Gastrocnemius medialis (tissue), 4 donors: Measurements from ENCODE around the gene ARHGAP24. TPM values are rescaled to one million over a fixed set of nuclear protein-coding genes. Genes with fewer than 3 reads are reported as not detected.

Source experiments
- ATAC-seq, 2 donors: fragments of 150-250 bp; one replicate each; pipeline ENCODE4 v1.9.1; 2016
- DNase-seq, 2 donors: peaks; one replicate each; pipeline ENCODE4 v3.0.0-alpha.2; 2019
- H3K27ac ChIP-seq, 4 donors: fragments of 200-600 bp; sonication (generic); 1 replicate in 1 of 4; 2 replicates in 3 of 4; pipeline ENCODE4 v1.5.1; 2016 to 2018; ENCODE audit warnings: mild to moderate bottlenecking in 2 of 4, moderate library complexity in 1 of 4
- H3K27me3 ChIP-seq, 3 donors: fragments of 200-600 bp; sonication (generic) in 2 of 3; 1 replicate in 1 of 3; 2 replicates in 2 of 3; pipeline versions ENCODE4 v1.5.1 to v1.6.0; 2016 to 2019; ENCODE audit warnings: mild to moderate bottlenecking in 1 of 3, moderate library complexity in 1 of 3
- H3K36me3 ChIP-seq, 2 donors: fragments of 200-600 bp; sonication (generic) in 1 of 2; one replicate each; pipeline ENCODE4 v1.5.1; 2017 to 2018
- H3K4me1 ChIP-seq, 2 donors: fragments of 200-600 bp; sonication (generic) in 1 of 2; one replicate each; pipeline ENCODE4 v1.5.1; 2016 to 2017; ENCODE audit warnings: mild to moderate bottlenecking in 2 of 2
- H3K4me3 ChIP-seq, 4 donors: fragments of 200-600 bp; sonication (generic) in 3 of 4; 1 replicate in 1 of 4; 2 replicates in 3 of 4; pipeline ENCODE4 v1.5.1; 2016 to 2019; ENCODE audit warnings: mild to moderate bottlenecking in 2 of 4
- H3K9me3 ChIP-seq, 3 donors: fragments of 200-600 bp; sonication (generic) in 2 of 3; 1 replicate in 1 of 3; 2 replicates in 2 of 3; pipeline ENCODE4 v1.5.1; 2016 to 2019
- POLR2A ChIP-seq, 2 donors: fragments of 450-650 bp; IDR thresholded peaks; one replicate each; pipeline ENCODE4 v1.6.1; 2017; ENCODE audit warnings: antibody characterized with exemption in 2 of 2, mild to moderate bottlenecking in 2 of 2, moderate library complexity in 2 of 2
- in situ Hi-C, 4 donors: fragments of 200-750 bp; cut with MboI; loops; one replicate each; pipeline versions ENCODE4 v1.15.0 to v1.8.0; 2017; ENCODE audit warnings: low sequenced_read_pairs in 4 of 4
- intact Hi-C: fragments of 100-400 bp; cut with DNase I; formaldehyde crosslinking; loops from one replicate; pipeline ENCODE4 v1.15.1; 2023; ENCODE audit warnings: low total_unique reads
- total RNA-seq, 4 donors: library from RNA; depleted of rRNA; stranded (reverse); fragments of >200 nt; gene quantifications; one replicate each; pipeline versions ENCODE4 v1.1.0 to v1.2.3, GENCODE V29; 2016
- TF ChIP-seq, protein P1 (sequence below), 5 experiments: fragments of 450-650 bp in 3 of 5; fragments of 200-600 bp in 2 of 5; sonication (generic) in 2 of 5; IDR thresholded peaks in 4 of 5; conservative IDR thresholded peaks in 1 of 5; 1 replicate in 4 of 5; 2 replicates in 1 of 5; pipeline ENCODE4 v1.5.1; 2016 to 2019; ENCODE audit warnings: antibody characterized with exemption in 5 of 5, mild to moderate bottlenecking in 3 of 5, moderate library complexity in 3 of 5

ARHGAP24 gene
- total RNA-seq, 4 donors from 2014 or later = 2.8 to 7.8 (median 5.3) TPM

- no peak for TF ChIP-seq POLR2A (IDR thresholded peaks at IDR 0.05)
- TF ChIP-seq, protein P1, sequence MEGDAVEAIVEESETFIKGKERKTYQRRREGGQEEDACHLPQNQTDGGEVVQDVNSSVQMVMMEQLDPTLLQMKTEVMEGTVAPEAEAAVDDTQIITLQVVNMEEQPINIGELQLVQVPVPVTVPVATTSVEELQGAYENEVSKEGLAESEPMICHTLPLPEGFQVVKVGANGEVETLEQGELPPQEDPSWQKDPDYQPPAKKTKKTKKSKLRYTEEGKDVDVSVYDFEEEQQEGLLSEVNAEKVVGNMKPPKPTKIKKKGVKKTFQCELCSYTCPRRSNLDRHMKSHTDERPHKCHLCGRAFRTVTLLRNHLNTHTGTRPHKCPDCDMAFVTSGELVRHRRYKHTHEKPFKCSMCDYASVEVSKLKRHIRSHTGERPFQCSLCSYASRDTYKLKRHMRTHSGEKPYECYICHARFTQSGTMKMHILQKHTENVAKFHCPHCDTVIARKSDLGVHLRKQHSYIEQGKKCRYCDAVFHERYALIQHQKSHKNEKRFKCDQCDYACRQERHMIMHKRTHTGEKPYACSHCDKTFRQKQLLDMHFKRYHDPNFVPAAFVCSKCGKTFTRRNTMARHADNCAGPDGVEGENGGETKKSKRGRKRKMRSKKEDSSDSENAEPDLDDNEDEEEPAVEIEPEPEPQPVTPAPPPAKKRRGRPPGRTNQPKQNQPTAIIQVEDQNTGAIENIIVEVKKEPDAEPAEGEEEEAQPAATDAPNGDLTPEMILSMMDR (IDR thresholded peaks at IDR 0.05 in 4 of 5, conservative IDR thresholded peaks at IDR 0.05 in 1 of 5) = no peak
- DNase-seq = no peak
- peak overlapping the region; percentile 24 to 66 (median 56) for H3K27ac ChIP-seq
- H3K36me3 ChIP-seq = no peaks in the 10 kb centered on the region
- ATAC-seq = peak; percentile 72 to 94
- H3K9me3 ChIP-seq = no peaks in the 10 kb centered on the region
- peak overlapping the region in 1 of 4 donors; percentile 17 for H3K4me3 ChIP-seq
- in situ Hi-C loops = no loop called here
- peaks cover 15 to 17% of the 10 kb centered on the region in 2 donors for H3K4me1 ChIP-seq
- intact Hi-C loops = no loop called here
- no peaks in the 10 kb centered on the region for H3K27me3 ChIP-seq
Measured at GRCh38 chr4:85854546-85854945, 379.6 kb downstream of the ARHGAP24 start.

DNA sequence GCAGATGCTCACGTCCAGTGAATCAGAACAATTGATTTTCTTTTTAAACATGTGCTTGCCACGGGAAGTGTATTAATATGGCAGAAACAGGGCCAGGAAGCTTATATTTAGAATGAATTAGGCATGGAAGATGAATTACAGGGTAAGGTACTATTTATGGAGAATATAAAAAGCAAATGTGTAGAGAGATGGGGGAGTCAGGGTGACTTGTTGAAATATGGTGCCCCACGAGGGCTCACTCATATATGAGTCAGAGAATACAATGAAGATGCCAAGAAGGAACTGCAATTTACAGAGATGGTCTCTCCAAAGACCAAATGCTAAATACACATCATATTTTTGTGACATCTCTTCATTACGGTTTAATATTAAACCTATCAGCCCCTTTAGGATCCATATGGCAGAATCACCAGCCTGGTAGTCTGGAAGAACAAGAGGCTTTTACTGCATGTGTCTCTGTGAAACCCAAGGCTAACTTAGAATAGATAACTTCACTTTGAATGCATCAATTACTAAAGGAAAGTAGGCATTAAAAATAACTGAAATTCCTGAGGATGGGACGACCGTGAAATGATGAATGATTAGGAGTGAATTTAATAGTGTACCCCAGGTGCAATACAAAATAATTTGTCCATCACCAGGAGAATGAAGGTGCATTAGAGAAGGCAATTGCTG is 385.3 kb downstream of the ARHGAP24 start:
- Histone ChIP-seq H3K9me3 (no peaks in the 10 kb centered on the region), H3K36me3 (no peaks in the 10 kb centered on the region), H3K4me3 (no peak overlapping the region), H3K4me1 (peaks cover 13 to 18% of the 10 kb centered on the region in 2 donors), H3K27me3 (no peaks in the 10 kb centered on the region), H3K27ac (peak overlapping the region in 3 of 4 donors; percentile 2 to 45 (median 16))
- intact Hi-C loops (no loop called here), in situ Hi-C loops (no loop called here)
- TF ChIP-seq POLR2A (IDR thresholded peaks at IDR 0.05) = no peak
- TF ChIP-seq, protein P1 (IDR thresholded peaks at IDR 0.05 in 4 of 5, conservative IDR thresholded peaks at IDR 0.05 in 1 of 5) = no peak
- DNase-seq (no peak), ATAC-seq (peak; percentile 36 to 59)

- intact Hi-C loops = no loop called here
Measured at GRCh38 chr4:85861064-85861765, 386.3 kb downstream of the ARHGAP24 start.

GRCh38 chr4:85862896-85863295 is 387.9 kb downstream of the ARHGAP24 start:
- no peak for ATAC-seq
- no peaks in the 10 kb centered on the region for H3K36me3 ChIP-seq
- no peaks in the 10 kb centered on the region for H3K27me3 ChIP-seq
- in situ Hi-C loops = no loop called here
- no peak overlapping the region for H3K4me3 ChIP-seq
- H3K9me3 ChIP-seq = no peaks in the 10 kb centered on the region
- peaks cover 13 to 28% of the 10 kb centered on the region in 2 donors for H3K4me1 ChIP-seq
- intact Hi-C loops = no loop called here
- H3K27ac ChIP-seq = no peak overlapping the region
- TF ChIP-seq, protein P1 (IDR thresholded peaks at IDR 0.05 in 4 of 5, conservative IDR thresholded peaks at IDR 0.05 in 1 of 5) = no peak
- TF ChIP-seq POLR2A (IDR thresholded peaks at IDR 0.05) = no peak
- DNase-seq = no peak

More at GRCh38 chr4:85861064-85861765, 386.3 kb downstream of the ARHGAP24 start:
- Histone ChIP-seq H3K27ac (peak overlapping the region in 1 of 4 donors; percentile 8), H3K36me3 (no peaks in the 10 kb centered on the region), H3K4me1 (peaks cover 13 to 19% of the 10 kb centered on the region in 2 donors), H3K27me3 (no peaks in the 10 kb centered on the region), H3K4me3 (no peak overlapping the region), H3K9me3 (no peaks in the 10 kb centered on the region)
- TF ChIP-seq, protein P1 (IDR thresholded peaks at IDR 0.05 in 4 of 5, conservative IDR thresholded peaks at IDR 0.05 in 1 of 5) = no peak
- no peak for TF ChIP-seq POLR2A (IDR thresholded peaks at IDR 0.05)
- in situ Hi-C loops = no loop called here
- DNase-seq = no peak
- no peak for ATAC-seq
